Gastrocnemius medialis (tissue), 4 donors: ENCODE measurements around the gene MED12L.
"Not testable (repeated sequence)": the region's sequence is repeated elsewhere in the genome, so short reads cannot be mapped to it uniquely, and the experiment has no call there.

ENCODE experiments used
- CTCF ChIP-seq, 5 experiments: fragments of 450-650 bp in 3 of 5; fragments of 200-600 bp in 2 of 5; sonication (generic) in 2 of 5; IDR thresholded peaks in 4 of 5; conservative IDR thresholded peaks in 1 of 5; 1 replicate in 4 of 5; 2 replicates in 1 of 5; pipeline ENCODE4 v1.5.1; 2016 to 2019; ENCODE audit warnings: antibody characterized with exemption in 5 of 5, mild to moderate bottlenecking in 3 of 5, moderate library complexity in 3 of 5
- POLR2A ChIP-seq, 2 donors: fragments of 450-650 bp; IDR thresholded peaks; one replicate each; pipeline ENCODE4 v1.6.1; 2017; ENCODE audit warnings: antibody characterized with exemption in 2 of 2, mild to moderate bottlenecking in 2 of 2, moderate library complexity in 2 of 2

- TF ChIP-seq CTCF (IDR thresholded peaks at IDR 0.05 in 4 of 5, conservative IDR thresholded peaks at IDR 0.05 in 1 of 5); POLR2A (IDR thresholded peaks at IDR 0.05): not testable (repeated sequence)
Measured at GRCh38 chr3:151169948-151170679, 84.7 kb downstream of the MED12L start.
